Stomach smooth muscle (tissue), 2 donors: Measurements from ENCODE around the gene SLC35F1.
"Not testable (repeated sequence)": the region's sequence is repeated elsewhere in the genome, so short reads cannot be mapped to it uniquely, and the experiment has no call there.

ENCODE experiments used
- H3K27ac ChIP-seq: one replicate; pipeline ENCODE4 v1.7.0; 2013; ENCODE audit warnings: mild to moderate bottlenecking, low read length, inconsistent platforms
- H3K27me3 ChIP-seq, 2 donors: one replicate each; pipeline ENCODE4 v1.7.0; 2013; ENCODE audit warnings: low read length in 2 of 2; ENCODE audit not compliant: insufficient read depth in 2 of 2, control insufficient read depth in 1 of 2
- H3K36me3 ChIP-seq, 2 donors: one replicate each; pipeline ENCODE4 v1.7.0; 2013; ENCODE audit warnings: low read length in 2 of 2; ENCODE audit not compliant: control insufficient read depth in 2 of 2, insufficient read depth in 2 of 2
- H3K4me1 ChIP-seq: one replicate; pipeline ENCODE4 v1.7.0; 2013; ENCODE audit warnings: low read length; ENCODE audit not compliant: control insufficient read depth, insufficient read depth
- H3K4me3 ChIP-seq, 2 donors: one replicate each; pipeline ENCODE4 v1.7.0; 2013; ENCODE audit warnings: low read length in 2 of 2
- H3K9ac ChIP-seq, 2 donors: one replicate each; pipeline ENCODE4 v1.7.0; 2013; ENCODE audit warnings: low read length in 2 of 2, mild to moderate bottlenecking in 1 of 2
- H3K9me3 ChIP-seq, 2 donors: one replicate each; pipeline ENCODE4 v1.7.0; 2013; ENCODE audit warnings: low read length in 2 of 2; ENCODE audit not compliant: control insufficient read depth in 2 of 2
- donor health status: healthy.
- donor health status: Pancreatic carcinoma.

SLC35F1 gene

GRCh38 chr6:117956386-117956785 lies 49.3 kb downstream of the SLC35F1 start:
- no peak overlapping the region for H3K27ac ChIP-seq
- H3K27me3 ChIP-seq: no peaks in the 10 kb centered on the region
- no peaks in the 10 kb centered on the region for H3K9me3 ChIP-seq
- no peak overlapping the region for H3K9ac ChIP-seq
- no peaks in the 10 kb centered on the region for H3K36me3 ChIP-seq
- no peaks in the 10 kb centered on the region for H3K4me1 ChIP-seq
- no peak overlapping the region for H3K4me3 ChIP-seq

- H3K27ac ChIP-seq: no peak overlapping the region
- H3K4me3 ChIP-seq: no peak overlapping the region
- no peaks in the 10 kb centered on the region for H3K27me3 ChIP-seq
- no peaks in the 10 kb centered on the region for H3K9me3 ChIP-seq
- H3K9ac ChIP-seq: no peak overlapping the region
- no peaks in the 10 kb centered on the region for H3K36me3 ChIP-seq
- H3K4me1 ChIP-seq: no peaks in the 10 kb centered on the region
These were observed 51.5 kb downstream of the SLC35F1 start for GRCh38 chr6:117958536-117958935.

GRCh38 chr6:117960877-117961276 lies 53.8 kb downstream of the SLC35F1 start:
- Histone ChIP-seq H3K27ac (no peak overlapping the region), H3K9ac (no peak overlapping the region), H3K4me3 (no peak overlapping the region), H3K4me1 (no peaks in the 10 kb centered on the region), H3K9me3 (no peaks in the 10 kb centered on the region), H3K36me3 (no peaks in the 10 kb centered on the region), H3K27me3 (no peaks in the 10 kb centered on the region)

GRCh38 chr6:117961301-117961700 lies 54.2 kb downstream of the SLC35F1 start:
- Histone ChIP-seq H3K27ac (no peak overlapping the region), H3K27me3 (no peaks in the 10 kb centered on the region), H3K4me1 (no peaks in the 10 kb centered on the region), H3K9ac (no peak overlapping the region), H3K36me3 (no peaks in the 10 kb centered on the region), H3K4me3 (no peak overlapping the region), H3K9me3 (no peaks in the 10 kb centered on the region)

DNA sequence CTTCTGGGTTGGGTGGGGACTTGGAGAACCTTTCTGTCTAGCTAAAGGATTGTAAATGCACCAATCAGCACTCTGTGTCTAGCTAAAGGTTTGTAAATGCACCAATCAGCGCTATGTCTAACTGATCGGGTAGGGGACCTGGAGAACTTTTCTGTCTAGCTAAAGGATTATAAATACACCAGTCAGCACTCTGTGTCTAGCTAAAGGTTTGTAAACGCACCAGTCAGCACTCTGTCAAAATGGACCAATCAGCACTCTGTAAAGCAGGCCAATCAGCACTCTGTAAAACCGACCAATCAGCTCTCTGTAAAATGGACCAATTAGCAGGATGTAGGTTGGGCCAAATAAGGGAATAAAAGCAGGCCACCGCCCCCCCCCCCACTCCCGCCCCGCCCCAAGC lies 58.7 kb downstream of the SLC35F1 start:
- H3K4me1 ChIP-seq, H3K4me3 ChIP-seq, H3K9me3 ChIP-seq, H3K9ac ChIP-seq, H3K36me3 ChIP-seq, H3K27ac ChIP-seq, H3K27me3 ChIP-seq: not testable (repeated sequence)

GRCh38 chr6:117971637-117972036 lies 64.6 kb downstream of the SLC35F1 start:
- no peaks in the 10 kb centered on the region for H3K36me3 ChIP-seq

DNA sequence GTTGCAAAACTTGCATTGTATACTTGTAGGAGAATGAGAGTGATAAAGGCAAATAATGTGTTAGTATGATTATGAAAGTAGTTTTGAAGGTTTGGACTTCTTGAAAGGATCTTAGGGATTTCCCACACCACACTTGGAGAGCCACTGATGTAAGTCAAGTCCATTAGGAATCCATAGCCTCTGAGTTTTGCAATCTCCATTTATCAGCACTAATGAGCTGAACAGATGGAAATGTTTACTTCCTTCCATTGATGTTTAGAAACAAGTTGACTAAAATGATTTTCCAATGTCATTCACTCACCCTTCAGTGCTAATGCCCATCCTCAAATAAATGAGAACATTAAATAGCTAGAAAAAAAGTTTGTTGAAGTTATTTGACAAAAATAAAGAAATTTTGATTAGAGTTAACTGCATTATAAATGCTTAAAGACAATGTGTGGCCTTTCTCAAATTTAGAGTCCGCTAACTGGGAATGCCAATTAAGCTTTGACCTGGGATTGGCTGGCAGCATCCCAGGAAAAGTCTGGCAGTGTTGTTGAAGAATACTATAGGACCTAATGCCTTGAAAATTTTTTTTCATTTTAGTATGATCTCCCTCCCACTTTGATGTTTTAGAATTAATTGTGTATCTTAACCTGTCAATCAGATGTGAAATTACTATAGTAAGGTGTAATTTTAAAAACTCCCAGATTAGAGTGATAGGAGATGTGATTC lies 68.0 kb downstream of the SLC35F1 start:
- no peaks in the 10 kb centered on the region for H3K27me3 ChIP-seq
- no peak overlapping the region for H3K4me3 ChIP-seq
- H3K4me1 ChIP-seq: no peaks in the 10 kb centered on the region
- H3K36me3 ChIP-seq: no peaks in the 10 kb centered on the region
- H3K9ac ChIP-seq: no peak overlapping the region
- no peaks in the 10 kb centered on the region for H3K9me3 ChIP-seq
- no peak overlapping the region for H3K27ac ChIP-seq

More at GRCh38 chr6:117971637-117972036, 64.6 kb downstream of the SLC35F1 start:
- Histone ChIP-seq H3K27me3 (no peaks in the 10 kb centered on the region), H3K27ac (no peak overlapping the region), H3K4me1 (no peaks in the 10 kb centered on the region), H3K9ac (no peak overlapping the region), H3K4me3 (no peak overlapping the region), H3K9me3 (no peaks in the 10 kb centered on the region)

DNA sequence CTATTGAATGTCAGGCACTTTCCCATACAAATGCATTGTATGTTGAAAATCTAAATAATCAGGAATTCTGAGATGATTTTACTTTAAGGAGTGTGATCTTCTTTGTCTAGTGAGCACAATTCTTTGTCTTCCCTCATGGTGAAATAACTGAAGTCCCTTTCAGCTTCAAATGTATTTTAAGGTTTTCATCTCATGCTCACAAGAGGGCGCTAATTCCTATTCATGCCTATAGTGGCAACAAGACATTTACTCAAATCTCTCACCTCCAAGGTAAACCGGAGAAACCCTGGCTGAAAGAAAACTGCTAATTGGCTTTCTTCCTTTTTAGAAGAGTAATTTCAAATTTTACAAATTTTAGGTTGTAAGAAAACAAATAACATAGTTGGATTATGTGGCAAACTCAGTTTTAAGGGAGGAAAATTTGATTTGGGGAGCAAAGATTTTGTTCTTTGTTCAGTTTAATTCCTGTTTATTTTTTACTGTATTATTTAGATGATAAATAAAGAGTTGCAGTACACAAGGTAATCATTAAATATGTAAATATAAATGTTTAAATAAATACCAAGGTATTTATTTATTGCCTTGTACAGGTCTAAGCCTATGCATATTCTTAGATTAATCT lies 69.1 kb downstream of the SLC35F1 start:
- Histone ChIP-seq H3K4me1 (no peaks in the 10 kb centered on the region), H3K27ac (no peak overlapping the region), H3K9ac (no peak overlapping the region), H3K9me3 (no peaks in the 10 kb centered on the region), H3K27me3 (no peaks in the 10 kb centered on the region), H3K4me3 (no peak overlapping the region), H3K36me3 (no peaks in the 10 kb centered on the region)

DNA sequence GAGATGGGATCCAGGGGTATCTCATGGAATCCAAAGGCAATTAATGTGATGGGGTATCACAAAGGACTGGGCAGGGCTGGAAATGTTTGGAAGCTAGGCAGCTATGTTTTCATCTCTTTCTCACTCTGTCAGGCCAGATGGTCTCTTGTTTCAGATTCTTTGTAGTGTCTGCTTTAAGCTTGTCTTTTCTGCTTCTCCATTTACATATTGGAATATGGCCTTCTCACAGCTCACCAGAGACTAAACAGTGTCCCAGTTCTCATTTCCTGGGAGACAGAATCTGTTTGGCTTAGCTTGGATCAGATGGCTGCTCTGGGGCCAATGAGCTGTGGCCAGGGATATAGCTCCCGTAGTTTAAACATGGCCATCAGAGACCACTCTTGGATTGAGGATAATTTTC lies 78.9 kb downstream of the SLC35F1 start:
- H3K9ac ChIP-seq: no peak overlapping the region
- H3K4me1 ChIP-seq: no peaks in the 10 kb centered on the region
- H3K4me3 ChIP-seq: no peak overlapping the region
- H3K27me3 ChIP-seq: no peaks in the 10 kb centered on the region
- no peaks in the 10 kb centered on the region for H3K36me3 ChIP-seq
- no peaks in the 10 kb centered on the region for H3K9me3 ChIP-seq
- H3K27ac ChIP-seq: no peak overlapping the region

GRCh38 chr6:117986396-117986795 lies 79.3 kb downstream of the SLC35F1 start:
- H3K9ac ChIP-seq: no peak overlapping the region
- H3K36me3 ChIP-seq: no peaks in the 10 kb centered on the region
- no peak overlapping the region for H3K27ac ChIP-seq
- H3K4me1 ChIP-seq: no peaks in the 10 kb centered on the region
- no peaks in the 10 kb centered on the region for H3K9me3 ChIP-seq
- no peaks in the 10 kb centered on the region for H3K27me3 ChIP-seq
- H3K4me3 ChIP-seq: no peak overlapping the region

GRCh38 chr6:117989086-117989485 lies 82.0 kb downstream of the SLC35F1 start:
- Histone ChIP-seq H3K9me3 (no peaks in the 10 kb centered on the region), H3K27ac (no peak overlapping the region), H3K27me3 (no peaks in the 10 kb centered on the region), H3K4me1 (no peaks in the 10 kb centered on the region), H3K9ac (no peak overlapping the region), H3K36me3 (no peaks in the 10 kb centered on the region), H3K4me3 (no peak overlapping the region)
